Stimulated activated naive CD8-positive, alpha-beta T cell treated with anti-CD3 and anti-CD28 coated beads, Interleukin-15, amount 100 ng/mL, for 72 hours (primary cell): ENCODE measurements around the gene ABLIM1.

Experiments
- ATAC-seq: fragments of 150-1000 bp; cut with Tn5 transposase; 2 replicates; pipeline ENCODE4 v1.10.0; 2021; ENCODE audit warnings: mild to moderate bottlenecking, moderate library complexity
- DNase-seq, 2 donors: peaks; one replicate each; pipeline ENCODE4 v3.0.0; 2021 to 2022
- H3K27ac Mint-ChIP-seq, 2 donors: one replicate each; pipeline ENCODE4 v1.8.0; 2022; ENCODE audit warnings: mild to moderate bottlenecking in 2 of 2, mixed read lengths in 2 of 2, moderate library complexity in 2 of 2
- H3K27me3 Mint-ChIP-seq: one replicate; pipeline ENCODE4 v1.8.0; 2022; ENCODE audit warnings: mixed read lengths
- H3K4me1 Mint-ChIP-seq: one replicate; pipeline ENCODE4 v1.8.0; 2022; ENCODE audit warnings: mild to moderate bottlenecking, mixed read lengths
- H3K4me3 Mint-ChIP-seq, 2 donors: one replicate each; pipeline ENCODE4 v1.8.0; 2022; ENCODE audit warnings: mild to moderate bottlenecking in 2 of 2, mixed read lengths in 2 of 2, moderate library complexity in 1 of 2
- H3K9me3 Mint-ChIP-seq, 2 donors: one replicate each; pipeline ENCODE4 v1.8.0; 2022; ENCODE audit warnings: mixed read lengths in 2 of 2

Gene ABLIM1

DNA sequence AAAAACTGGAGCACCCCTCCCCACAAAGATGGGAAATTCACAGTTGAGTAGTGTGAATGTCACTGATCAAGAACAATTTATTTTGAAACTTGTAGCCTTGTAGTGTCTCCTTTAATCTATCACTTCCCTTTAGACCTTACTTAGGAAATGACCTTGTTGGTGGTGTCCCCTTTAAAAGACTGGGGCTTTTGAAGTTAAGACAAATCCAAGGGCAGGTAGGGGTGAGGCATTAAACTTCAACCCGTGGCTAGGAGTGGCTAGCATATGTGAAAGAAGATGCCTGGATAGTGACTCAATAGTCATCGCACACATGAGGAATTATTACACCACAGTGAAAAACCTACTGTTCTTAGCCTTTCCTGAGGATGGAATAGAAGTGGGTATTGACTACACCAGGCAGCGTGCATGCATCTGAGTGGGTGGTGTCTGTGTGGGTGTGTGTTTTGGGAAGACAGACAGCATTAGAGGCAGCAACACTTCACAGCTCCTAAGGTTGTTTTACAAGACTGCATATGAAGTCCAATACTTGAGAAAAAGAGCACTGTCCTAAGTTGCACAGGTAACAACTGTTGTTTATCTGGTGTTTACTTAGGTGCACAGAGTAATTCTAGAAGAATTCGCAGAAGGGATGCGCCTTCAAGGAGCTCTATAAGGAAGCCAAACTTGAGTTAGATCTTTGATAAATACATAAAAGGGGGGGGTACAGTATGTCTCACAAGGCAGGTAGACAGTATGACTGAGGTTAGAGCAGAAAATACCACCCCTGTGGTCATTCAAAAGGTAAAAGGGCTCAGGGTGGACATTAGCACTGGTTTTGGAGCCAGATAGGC is 32.9 kb downstream of the ABLIM1 start:
- peaks cover 11% of the 10 kb centered on the region for H3K4me1 Mint-ChIP-seq
- DNase-seq: no peak
- no peak overlapping the region for H3K27ac Mint-ChIP-seq
- ATAC-seq: peak; percentile 61
- H3K4me3 Mint-ChIP-seq: no peak overlapping the region
- H3K9me3 Mint-ChIP-seq: peaks cover 7 to 12% of the 10 kb centered on the region in 2 donors
- H3K27me3 Mint-ChIP-seq: peaks cover 16% of the 10 kb centered on the region

DNA sequence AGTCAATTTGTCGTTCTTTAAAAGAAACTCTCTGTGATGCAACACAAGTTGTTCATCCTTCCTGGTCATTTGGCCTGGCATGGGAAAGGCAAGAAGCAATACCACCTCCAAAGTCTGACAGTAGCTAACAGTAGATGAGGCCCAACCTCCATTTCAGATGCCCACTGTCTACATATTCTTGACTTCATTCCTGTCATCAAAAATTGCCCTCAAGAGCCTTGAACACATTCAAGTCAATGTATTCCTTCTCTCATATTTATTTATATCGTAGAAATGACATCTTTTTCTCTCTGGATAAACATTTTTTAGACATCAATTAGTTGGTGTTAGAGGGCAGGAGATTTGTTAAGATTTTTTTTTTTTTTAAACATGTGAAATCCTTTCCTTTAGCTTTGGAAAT is 33.7 kb downstream of the ABLIM1 start:
- H3K9me3 Mint-ChIP-seq: peaks cover 7 to 12% of the 10 kb centered on the region in 2 donors
- no peak overlapping the region for H3K4me3 Mint-ChIP-seq
- H3K27ac Mint-ChIP-seq: no peak overlapping the region
- no peak for ATAC-seq
- peaks cover 3% of the 10 kb centered on the region for H3K4me1 Mint-ChIP-seq
- H3K27me3 Mint-ChIP-seq: peaks cover 8% of the 10 kb centered on the region
- no peak for DNase-seq

DNA sequence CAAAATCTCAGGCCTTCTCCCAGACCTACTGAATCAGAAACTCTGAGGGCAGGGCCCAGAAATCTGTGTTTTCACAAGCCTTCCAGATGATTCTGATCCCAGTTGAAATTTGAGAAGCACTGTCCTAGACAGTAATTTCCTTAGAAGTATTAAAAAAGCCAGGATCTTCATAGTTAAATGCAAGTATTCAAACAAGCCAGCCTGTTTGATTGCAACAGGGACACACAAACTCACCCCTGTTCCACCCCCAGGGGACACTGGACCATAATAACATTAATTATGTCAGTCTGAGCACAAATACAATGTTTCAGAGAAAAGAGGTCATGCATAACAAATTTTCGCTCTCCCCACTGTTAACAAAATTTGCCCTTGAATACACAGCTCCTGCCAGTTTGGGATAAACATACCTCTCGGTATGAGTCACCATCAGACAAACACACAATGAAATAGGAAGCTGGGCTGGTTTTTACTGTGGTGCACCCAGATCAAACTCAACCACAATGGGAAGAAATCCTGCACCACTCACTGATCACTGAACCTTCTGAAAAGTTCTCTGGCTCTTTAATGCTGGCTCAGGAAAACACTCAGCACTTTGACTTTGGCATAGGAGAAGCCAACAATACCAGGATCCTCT is 34.3 kb downstream of the ABLIM1 start:
- Mint-ChIP-seq H3K4me1 (no peaks in the 10 kb centered on the region), H3K4me3 (no peak overlapping the region), H3K27ac (no peak overlapping the region), H3K27me3 (peaks cover 2% of the 10 kb centered on the region), H3K9me3 (peaks cover 7 to 12% of the 10 kb centered on the region in 2 donors)
- no peak for ATAC-seq
- no peak for DNase-seq

DNA sequence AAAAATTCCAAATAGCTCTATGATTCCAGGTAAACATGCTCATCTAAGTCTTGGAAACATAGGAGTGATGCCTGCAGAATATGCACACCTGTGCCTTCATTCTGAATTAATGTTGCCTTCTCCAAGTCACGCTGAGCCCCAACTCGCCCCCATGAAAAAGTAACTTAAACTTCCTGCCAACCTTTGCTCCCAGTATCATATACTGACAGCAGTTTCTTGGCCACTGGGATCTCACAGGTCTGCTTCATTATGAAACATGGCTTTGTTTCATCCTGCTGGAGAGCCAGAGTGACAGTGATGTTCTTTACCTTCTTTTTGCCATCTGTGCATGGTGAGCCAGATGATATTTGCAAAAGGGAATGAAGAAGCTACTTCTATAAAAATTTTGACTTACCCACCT is 34.9 kb downstream of the ABLIM1 start:
- H3K4me3 Mint-ChIP-seq: no peak overlapping the region
- DNase-seq (no peak), ATAC-seq (no peak)
- peaks cover 7 to 12% of the 10 kb centered on the region in 2 donors for H3K9me3 Mint-ChIP-seq
- H3K27ac Mint-ChIP-seq: no peak overlapping the region
- H3K27me3 Mint-ChIP-seq: no peaks in the 10 kb centered on the region
- no peaks in the 10 kb centered on the region for H3K4me1 Mint-ChIP-seq

DNA sequence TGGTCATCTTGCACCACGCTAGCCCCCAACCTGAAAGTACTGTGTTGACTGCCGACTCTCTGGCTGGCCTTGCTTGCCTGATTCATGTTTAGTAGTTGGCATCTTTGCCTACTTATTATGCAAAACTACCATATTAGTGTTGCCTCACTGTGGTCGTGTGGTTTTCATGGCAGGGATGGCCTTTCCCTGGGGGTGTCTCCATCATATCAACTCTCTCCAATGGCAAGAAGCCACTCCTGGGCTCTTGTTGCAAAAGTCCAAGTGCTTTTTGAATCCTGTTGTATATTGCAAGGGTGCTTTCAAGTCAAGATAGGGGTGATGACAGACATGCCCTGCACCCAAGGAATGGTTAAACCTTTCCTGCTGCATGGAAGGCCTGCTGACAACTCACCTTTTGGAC is 39.4 kb downstream of the ABLIM1 start:
- no peak overlapping the region for H3K4me3 Mint-ChIP-seq
- DNase-seq: peak in 1 of 2 donors; percentile 11
- H3K27me3 Mint-ChIP-seq: no peaks in the 10 kb centered on the region
- peaks cover 12% of the 10 kb centered on the region for H3K4me1 Mint-ChIP-seq
- ATAC-seq: no peak
- peaks cover 7 to 12% of the 10 kb centered on the region in 2 donors for H3K9me3 Mint-ChIP-seq
- H3K27ac Mint-ChIP-seq: no peak overlapping the region

DNA sequence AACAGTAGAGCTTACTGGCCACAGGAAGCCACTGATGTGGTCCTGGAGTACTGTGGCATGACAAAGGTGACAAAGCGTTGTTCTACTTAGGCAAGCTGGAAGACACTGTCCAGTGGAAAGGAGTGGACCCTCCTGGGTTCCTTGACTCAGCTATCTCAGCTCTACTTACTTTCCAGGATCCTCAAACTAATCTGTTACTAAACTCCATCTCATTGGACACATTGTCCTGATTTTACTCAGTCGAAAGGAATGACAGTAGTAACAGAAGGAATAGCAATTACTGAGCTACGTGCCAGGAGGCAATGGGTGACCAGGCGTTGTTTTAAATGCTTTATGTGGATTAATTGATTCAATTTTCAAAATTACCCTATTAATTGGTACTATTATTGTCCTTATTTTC is 41.6 kb downstream of the ABLIM1 start:
- no peaks in the 10 kb centered on the region for H3K27me3 Mint-ChIP-seq
- peaks cover 12% of the 10 kb centered on the region for H3K4me1 Mint-ChIP-seq
- DNase-seq (no peak), ATAC-seq (no peak)
- H3K4me3 Mint-ChIP-seq: no peak overlapping the region
- no peak overlapping the region for H3K27ac Mint-ChIP-seq
- peaks cover 5 to 8% of the 10 kb centered on the region in 2 donors for H3K9me3 Mint-ChIP-seq

DNA sequence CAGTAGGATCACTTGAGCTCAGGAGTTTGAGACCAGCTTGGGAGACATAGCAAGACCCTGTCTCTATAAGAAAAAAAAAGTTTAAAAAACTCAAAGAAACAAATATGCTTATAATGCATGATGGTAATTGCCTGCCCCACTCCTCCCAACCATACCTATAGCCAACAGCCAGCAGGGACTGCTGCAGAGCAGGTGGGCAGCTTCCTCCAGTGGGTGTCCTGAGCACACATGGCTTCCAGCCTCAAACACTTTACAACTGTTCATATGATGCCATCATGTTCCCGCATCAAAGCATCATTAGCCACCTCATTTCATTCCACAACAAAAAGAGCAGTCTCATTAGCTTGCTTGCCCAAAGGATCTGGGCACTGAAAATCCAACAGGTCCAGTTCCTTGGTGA is 42.0 kb downstream of the ABLIM1 start:
- Mint-ChIP-seq H3K4me3 (no peak overlapping the region), H3K9me3 (peaks cover 1 to 4% of the 10 kb centered on the region in 2 donors), H3K4me1 (peaks cover 12% of the 10 kb centered on the region), H3K27ac (no peak overlapping the region), H3K27me3 (no peaks in the 10 kb centered on the region)
- DNase-seq (no peak), ATAC-seq (no peak)

DNA sequence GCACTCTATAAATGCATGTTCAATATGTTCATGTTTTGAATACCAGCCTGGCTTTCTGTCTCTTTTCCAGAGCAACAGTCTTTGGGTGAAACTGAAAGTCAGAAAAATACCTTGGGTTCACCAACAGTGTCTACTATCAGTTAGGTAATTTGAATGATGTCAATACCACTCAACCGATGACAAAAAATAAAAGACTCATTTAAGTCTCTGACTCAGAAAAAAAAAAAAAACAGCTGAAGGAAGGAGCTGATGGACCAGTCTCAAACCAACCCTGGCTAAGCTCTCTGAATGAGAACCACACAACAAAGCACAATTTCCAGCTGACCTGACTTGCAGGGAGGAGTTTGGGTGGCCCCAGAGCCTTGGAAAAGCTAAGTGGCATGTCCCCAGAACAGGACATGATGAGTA is 42.5 kb downstream of the ABLIM1 start:
- Mint-ChIP-seq H3K27me3 (no peaks in the 10 kb centered on the region), H3K9me3 (no peaks in the 10 kb centered on the region), H3K4me1 (peaks cover 12% of the 10 kb centered on the region), H3K4me3 (peak overlapping the region; percentile 62 to 63), H3K27ac (peak overlapping the region; percentile 30 to 81)
- peak in 1 of 2 donors; percentile 25 for DNase-seq
- peak; percentile 92 for ATAC-seq

DNA sequence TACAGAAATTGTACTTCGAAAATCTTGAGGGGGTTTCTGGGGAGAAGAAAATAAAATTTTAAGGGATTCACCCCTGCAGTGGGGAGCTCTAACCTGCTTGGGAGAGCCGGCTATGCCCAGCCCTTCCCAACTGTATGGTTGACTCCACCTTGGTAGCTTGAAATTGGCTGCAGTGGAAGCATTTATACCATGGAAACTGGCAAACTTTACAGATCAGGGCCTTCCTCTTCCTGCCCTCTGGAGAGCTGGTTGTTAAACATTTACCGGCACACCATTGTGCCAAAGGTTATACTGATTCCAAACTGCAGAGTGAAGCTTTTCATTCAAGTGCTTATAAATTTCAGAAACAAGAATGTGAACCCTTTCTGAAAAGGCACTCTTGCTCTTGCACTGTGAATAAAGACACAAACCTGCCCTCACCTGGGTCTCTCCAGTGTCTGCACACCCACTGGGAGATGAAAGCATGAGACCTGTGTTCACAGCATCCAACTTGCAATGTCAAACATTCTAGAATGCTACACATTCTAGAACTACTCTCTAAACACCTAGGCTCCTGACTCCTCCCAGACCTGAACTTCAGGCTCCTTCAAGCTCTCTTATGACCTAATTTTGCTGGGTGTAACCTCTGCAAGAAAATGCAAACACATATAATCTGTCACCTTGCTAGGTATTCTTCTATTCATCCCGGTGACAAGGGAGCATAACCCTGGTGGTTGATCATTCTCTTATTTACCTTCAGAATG is 44.7 kb downstream of the ABLIM1 start:
- Mint-ChIP-seq H3K27ac (no peak overlapping the region), H3K4me3 (no peak overlapping the region), H3K4me1 (peaks cover 12% of the 10 kb centered on the region), H3K27me3 (no peaks in the 10 kb centered on the region), H3K9me3 (no peaks in the 10 kb centered on the region)
- DNase-seq (no peak), ATAC-seq (no peak)

DNA sequence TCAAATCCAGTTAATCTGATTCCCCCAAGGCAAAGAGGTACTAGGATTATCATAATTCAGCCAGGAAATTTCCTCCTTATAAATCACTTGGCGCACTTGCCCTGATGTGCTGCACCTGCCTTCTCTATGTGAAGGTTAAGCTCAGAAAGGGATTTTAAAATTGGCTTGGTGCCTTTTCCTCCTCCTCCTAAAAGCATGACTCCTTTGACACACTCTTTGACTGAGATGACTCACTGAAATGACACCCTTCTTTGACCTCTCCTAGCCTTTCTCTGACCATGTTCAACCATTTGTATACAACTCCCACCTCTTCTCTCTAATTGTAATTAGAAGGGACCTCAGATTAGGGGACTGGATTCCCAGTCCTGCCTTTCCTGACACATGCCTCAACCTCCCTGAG is 46.5 kb downstream of the ABLIM1 start:
- no peaks in the 10 kb centered on the region for H3K9me3 Mint-ChIP-seq
- no peaks in the 10 kb centered on the region for H3K27me3 Mint-ChIP-seq
- peaks cover 12% of the 10 kb centered on the region for H3K4me1 Mint-ChIP-seq
- DNase-seq (no peak), ATAC-seq (no peak)
- H3K4me3 Mint-ChIP-seq: no peak overlapping the region
- H3K27ac Mint-ChIP-seq: no peak overlapping the region

DNA sequence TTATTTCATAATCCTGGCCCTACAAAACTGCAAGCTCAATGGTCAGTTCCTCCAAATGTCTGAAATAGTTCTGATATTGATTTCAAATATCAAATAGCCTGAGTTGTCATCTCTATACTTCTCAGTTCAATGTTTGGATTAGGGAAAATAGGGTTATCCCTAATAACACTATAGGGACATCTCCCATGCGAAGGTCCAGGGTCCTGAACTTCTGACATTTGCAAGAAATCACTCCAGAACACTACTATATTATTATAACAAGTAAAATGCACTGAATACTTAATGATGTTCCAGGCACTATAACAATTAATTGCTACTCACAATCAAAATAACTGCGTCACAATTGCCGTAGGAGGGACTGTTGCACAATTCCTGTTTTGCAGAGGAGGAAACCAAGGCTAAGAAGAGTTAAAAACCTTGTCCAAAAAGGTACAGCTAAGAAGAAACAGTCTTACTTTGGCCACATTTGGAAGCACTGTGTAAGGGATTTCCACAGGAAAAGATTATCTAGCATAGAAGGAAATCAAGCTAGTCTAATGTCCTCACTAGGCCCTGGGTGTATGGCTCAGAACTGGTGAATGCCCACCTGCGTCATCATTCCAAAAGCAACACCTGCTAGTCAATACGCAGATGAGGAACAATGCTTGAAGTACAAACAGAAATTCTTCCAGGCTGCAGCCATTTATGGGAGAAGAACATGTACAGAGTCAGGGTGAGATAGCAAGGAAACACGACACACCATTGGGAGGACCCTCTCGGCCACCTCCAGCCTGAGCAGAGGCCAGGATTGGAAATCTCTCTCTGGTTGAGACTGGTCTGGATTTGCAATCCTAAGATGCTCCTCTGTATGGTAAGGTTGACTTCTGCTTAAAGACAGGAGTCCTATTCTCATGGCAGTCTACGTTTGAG is 48.3 kb downstream of the ABLIM1 start:
- DNase-seq (no peak), ATAC-seq (no peak)
- no peaks in the 10 kb centered on the region for H3K27me3 Mint-ChIP-seq
- H3K4me1 Mint-ChIP-seq: peaks cover under 1% of the 10 kb centered on the region
- H3K4me3 Mint-ChIP-seq: no peak overlapping the region
- no peaks in the 10 kb centered on the region for H3K9me3 Mint-ChIP-seq
- H3K27ac Mint-ChIP-seq: no peak overlapping the region

DNA sequence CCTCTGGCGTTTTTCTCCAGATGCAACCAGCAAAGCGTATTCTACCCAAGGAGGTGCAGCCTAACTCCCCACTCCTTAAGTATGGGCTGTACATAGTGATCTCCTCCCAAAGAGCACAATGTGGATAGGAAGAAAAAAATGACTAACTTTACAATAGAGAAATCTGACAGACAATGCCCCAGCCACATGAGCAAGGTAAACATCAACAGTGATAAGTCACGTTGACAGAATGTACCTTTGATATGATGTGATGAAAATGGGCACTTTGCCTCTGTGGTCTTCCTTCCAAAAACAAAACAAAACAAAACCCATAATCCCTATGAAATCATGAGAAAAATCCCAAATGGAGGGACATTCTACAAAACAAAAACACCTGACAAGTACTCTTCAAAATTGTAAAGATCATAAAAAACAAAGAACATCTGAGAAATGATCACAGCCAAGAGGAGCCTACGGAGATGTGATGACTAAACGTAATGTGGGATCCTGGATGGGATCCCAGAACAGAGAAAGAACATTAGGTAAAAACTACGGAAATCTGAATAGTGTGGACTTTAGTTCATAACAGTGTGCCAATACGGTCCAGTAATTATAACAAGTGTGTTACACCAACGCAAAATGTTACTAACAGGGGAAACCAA is 50.6 kb downstream of the ABLIM1 start:
- Mint-ChIP-seq H3K4me3 (no peak overlapping the region), H3K4me1 (no peaks in the 10 kb centered on the region), H3K27me3 (no peaks in the 10 kb centered on the region), H3K27ac (no peak overlapping the region), H3K9me3 (no peaks in the 10 kb centered on the region)
- ATAC-seq (no peak), DNase-seq (no peak)

DNA sequence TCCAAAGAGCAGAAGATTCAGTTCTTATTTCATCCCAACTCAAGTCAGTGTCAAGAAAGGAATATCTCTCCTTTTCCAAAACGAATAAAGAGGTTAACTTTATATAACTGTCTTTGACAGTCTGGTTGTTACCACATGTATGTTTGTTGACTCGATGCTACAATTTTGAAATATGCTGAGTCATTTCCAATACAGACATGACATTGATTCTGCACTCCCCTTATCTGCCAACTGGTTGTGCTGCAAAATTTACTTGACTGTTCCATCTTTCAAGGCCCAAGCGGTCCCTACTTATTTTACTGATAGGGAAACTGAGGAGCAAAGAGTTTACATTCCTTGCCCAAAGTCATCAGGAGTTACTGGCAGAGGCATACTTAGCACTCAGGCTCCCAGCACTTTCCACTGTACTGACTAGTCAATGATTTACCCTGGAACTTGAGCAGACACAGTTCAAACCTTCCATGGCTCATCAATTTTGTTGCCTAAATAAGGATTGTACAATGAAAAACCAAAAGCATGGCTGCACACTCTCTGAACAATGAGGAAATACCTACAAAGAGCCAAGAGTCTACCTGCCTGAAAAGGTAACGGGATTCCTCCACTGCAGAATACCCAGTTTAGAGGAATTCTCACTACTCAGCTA is 52.8 kb downstream of the ABLIM1 start:
- DNase-seq (no peak), ATAC-seq (no peak)
- H3K4me1 Mint-ChIP-seq: no peaks in the 10 kb centered on the region
- H3K27ac Mint-ChIP-seq: no peak overlapping the region
- no peaks in the 10 kb centered on the region for H3K9me3 Mint-ChIP-seq
- no peaks in the 10 kb centered on the region for H3K27me3 Mint-ChIP-seq
- H3K4me3 Mint-ChIP-seq: no peak overlapping the region

DNA sequence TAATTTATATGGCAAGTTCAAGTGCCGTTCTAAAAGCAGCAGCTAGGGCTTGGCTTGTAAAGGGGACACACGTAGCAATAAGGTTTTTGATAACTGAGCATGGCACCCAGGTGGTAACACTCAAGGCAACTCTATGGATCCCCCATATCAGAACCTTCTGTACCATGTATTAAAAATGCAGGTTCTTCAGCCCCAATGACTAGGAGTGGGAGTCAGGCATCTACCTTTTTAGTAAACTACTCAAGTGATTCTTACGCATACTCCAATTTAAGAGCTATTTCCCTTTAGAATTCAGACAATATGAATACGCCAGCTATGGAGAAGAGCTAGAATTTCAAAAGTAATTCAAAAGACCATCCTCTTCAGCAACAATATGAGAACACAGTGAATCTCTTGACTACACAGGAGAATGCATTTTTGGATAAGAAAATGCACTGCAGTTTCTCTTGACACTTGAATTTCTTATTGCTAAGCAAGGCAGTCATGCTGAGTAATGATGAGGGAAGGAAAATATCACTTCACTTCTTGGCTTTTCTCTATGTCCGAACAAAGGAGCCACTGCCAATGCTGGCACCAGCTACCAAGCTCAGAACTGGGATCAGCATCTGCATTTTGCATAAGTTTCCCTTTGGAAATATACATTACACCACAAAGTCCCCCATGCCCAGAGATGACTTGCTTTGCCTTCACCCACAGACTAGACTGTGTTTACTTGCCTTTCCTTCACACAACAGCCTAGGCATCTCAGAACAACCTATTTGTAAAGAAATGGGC is 53.5 kb downstream of the ABLIM1 start:
- Mint-ChIP-seq H3K4me3 (no peak overlapping the region), H3K9me3 (no peaks in the 10 kb centered on the region), H3K27me3 (no peaks in the 10 kb centered on the region), H3K4me1 (no peaks in the 10 kb centered on the region), H3K27ac (no peak overlapping the region)
- ATAC-seq (no peak), DNase-seq (no peak)
